HepG2 (cell line): ENCODE measurements around the gene DUS2. TPM values are rescaled to one million over a fixed set of nuclear protein-coding genes. Genes with fewer than 3 reads are reported as not detected.

Source experiments
- JUNB ChIP-seq: sonication (generic); formaldehyde crosslinking; IDR thresholded peaks from 2 replicates; pipeline ENCODE4 v1.8.0; 2022; ENCODE audit warnings: missing genetic modification reagents, mild to moderate bottlenecking, borderline replicate concordance
- SETDB1 ChIP-seq: sonication (generic); formaldehyde crosslinking; IDR thresholded peaks from 2 replicates; pipeline ENCODE4 v1.5.1; 2020; ENCODE audit warnings: missing genetic modification reagents, mild to moderate bottlenecking, borderline replicate concordance
- YEATS4 ChIP-seq: sonication (generic); formaldehyde crosslinking; IDR thresholded peaks from 2 replicates; pipeline ENCODE4 v1.4.0; 2020; ENCODE audit warnings: missing genetic modification reagents, borderline replicate concordance
- ZNF350 ChIP-seq: sonication (generic); formaldehyde crosslinking; IDR thresholded peaks from 2 replicates; pipeline ENCODE4 v1.4.0; 2020; ENCODE audit warnings: mild to moderate bottlenecking, low read depth, missing genetic modification reagents, borderline replicate concordance
- ZSCAN9 ChIP-seq: IDR thresholded peaks from 2 replicates; pipeline ENCODE4 v1.6.1; 2016; ENCODE audit warnings: borderline replicate concordance
- polyA plus RNA-seq, 8 experiments: library from polyadenylated mRNA; depleted of rRNA in 3 of 8; stranded (reverse) in 7 of 8; unstranded in 1 of 8; fragments of >200 nt; fragmentation: Illumina TruSeq in 4 of 8; extraction: Trizol in 4 of 8; gene quantifications; 2 replicates each; pipeline versions ENCODE4 v1.2.1 to v1.2.3, GENCODE V29; 2011 to 2016; ENCODE audit warnings: low read depth in 4 of 8, missing spikeins in 1 of 8, mixed read lengths in 1 of 8; ENCODE audit not compliant: insufficient read depth in 1 of 8
- total RNA-seq, 5 experiments: library from RNA; depleted of rRNA; stranded (reverse); fragments of >200 nt; fragmentation: Illumina TruSeq; extraction: Trizol; gene quantifications; 2 replicates each; pipeline ENCODE4 v1.2.3, GENCODE V29; 2016; ENCODE audit warnings: low read depth in 1 of 5
- TF ChIP-seq, protein P1 (sequence below): sonication (generic); formaldehyde crosslinking; IDR thresholded peaks from 2 replicates; pipeline ENCODE4 v1.4.0; 2020; ENCODE audit warnings: mild to moderate bottlenecking, missing genetic modification reagents
- TF ChIP-seq, protein P2 (sequence below): sonication (generic); formaldehyde crosslinking; IDR thresholded peaks from 2 replicates; pipeline ENCODE4 v1.4.0; 2020; ENCODE audit warnings: missing genetic modification reagents, mild to moderate bottlenecking, borderline replicate concordance
- TF ChIP-seq, protein P3 (sequence below): IDR thresholded peaks from 2 replicates; pipeline ENCODE4 v1.6.1; 2016; ENCODE audit warnings: missing genetic modification reagents, missing compliant biosample characterization
- TF ChIP-seq, protein P4 (sequence below): sonication (generic); formaldehyde crosslinking; conservative IDR thresholded peaks from 2 replicates; pipeline ENCODE4 v1.4.0; 2020; ENCODE audit warnings: mild to moderate bottlenecking, missing genetic modification reagents, moderate library complexity

DUS2 gene
- total and polyA plus RNA-seq, 2 of the 13 experiments (the other 11 are each of a cell fraction or from before 2014, with no cell fraction given) = 17.8 to 25.1 TPM

DNA sequence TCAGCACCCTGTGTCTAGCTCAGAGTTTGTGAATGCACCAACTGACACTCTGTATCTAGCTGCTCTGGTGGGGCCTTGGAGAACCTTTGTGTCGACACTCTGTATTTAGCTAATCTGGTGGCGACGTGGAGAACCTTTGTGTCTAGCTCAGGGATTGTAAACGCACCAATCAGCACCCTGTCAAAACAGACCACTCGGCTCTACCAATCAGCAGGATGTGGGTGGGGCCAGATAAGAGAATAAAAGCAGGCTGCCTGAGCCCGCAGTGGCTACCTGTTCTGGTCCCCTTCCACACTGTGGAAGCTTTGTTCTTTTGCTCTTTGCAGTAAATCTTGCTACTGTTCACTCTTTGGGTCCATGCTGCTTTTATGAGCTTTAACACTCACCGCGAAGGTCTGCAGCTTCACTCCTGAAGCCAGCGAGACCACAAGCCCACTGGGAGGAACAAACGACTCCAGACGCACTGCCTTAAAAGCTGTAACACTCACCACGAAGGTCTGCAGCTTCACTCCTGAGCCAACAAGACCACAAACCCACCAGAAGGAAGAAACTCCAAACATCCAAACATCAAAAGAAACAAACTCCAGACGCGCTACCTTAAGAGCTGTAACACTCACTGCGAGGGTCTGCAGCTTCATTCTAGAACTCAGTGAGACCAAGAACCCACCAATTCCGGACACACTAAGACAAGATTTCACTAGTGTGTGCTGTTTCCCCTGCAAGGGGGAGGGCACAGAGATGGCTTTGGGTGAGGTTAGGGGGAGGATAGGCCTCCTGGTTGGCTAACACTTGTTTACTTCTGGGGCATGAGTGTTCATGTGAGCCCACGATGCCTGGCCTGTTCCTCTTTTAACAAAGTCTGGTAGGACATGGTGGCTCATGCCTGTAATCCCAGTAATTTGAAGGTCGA, 24.1 kb upstream of the DUS2 start, which contains the start of gene DPEP2 (continued):
- TF ChIP-seq, protein P1, sequence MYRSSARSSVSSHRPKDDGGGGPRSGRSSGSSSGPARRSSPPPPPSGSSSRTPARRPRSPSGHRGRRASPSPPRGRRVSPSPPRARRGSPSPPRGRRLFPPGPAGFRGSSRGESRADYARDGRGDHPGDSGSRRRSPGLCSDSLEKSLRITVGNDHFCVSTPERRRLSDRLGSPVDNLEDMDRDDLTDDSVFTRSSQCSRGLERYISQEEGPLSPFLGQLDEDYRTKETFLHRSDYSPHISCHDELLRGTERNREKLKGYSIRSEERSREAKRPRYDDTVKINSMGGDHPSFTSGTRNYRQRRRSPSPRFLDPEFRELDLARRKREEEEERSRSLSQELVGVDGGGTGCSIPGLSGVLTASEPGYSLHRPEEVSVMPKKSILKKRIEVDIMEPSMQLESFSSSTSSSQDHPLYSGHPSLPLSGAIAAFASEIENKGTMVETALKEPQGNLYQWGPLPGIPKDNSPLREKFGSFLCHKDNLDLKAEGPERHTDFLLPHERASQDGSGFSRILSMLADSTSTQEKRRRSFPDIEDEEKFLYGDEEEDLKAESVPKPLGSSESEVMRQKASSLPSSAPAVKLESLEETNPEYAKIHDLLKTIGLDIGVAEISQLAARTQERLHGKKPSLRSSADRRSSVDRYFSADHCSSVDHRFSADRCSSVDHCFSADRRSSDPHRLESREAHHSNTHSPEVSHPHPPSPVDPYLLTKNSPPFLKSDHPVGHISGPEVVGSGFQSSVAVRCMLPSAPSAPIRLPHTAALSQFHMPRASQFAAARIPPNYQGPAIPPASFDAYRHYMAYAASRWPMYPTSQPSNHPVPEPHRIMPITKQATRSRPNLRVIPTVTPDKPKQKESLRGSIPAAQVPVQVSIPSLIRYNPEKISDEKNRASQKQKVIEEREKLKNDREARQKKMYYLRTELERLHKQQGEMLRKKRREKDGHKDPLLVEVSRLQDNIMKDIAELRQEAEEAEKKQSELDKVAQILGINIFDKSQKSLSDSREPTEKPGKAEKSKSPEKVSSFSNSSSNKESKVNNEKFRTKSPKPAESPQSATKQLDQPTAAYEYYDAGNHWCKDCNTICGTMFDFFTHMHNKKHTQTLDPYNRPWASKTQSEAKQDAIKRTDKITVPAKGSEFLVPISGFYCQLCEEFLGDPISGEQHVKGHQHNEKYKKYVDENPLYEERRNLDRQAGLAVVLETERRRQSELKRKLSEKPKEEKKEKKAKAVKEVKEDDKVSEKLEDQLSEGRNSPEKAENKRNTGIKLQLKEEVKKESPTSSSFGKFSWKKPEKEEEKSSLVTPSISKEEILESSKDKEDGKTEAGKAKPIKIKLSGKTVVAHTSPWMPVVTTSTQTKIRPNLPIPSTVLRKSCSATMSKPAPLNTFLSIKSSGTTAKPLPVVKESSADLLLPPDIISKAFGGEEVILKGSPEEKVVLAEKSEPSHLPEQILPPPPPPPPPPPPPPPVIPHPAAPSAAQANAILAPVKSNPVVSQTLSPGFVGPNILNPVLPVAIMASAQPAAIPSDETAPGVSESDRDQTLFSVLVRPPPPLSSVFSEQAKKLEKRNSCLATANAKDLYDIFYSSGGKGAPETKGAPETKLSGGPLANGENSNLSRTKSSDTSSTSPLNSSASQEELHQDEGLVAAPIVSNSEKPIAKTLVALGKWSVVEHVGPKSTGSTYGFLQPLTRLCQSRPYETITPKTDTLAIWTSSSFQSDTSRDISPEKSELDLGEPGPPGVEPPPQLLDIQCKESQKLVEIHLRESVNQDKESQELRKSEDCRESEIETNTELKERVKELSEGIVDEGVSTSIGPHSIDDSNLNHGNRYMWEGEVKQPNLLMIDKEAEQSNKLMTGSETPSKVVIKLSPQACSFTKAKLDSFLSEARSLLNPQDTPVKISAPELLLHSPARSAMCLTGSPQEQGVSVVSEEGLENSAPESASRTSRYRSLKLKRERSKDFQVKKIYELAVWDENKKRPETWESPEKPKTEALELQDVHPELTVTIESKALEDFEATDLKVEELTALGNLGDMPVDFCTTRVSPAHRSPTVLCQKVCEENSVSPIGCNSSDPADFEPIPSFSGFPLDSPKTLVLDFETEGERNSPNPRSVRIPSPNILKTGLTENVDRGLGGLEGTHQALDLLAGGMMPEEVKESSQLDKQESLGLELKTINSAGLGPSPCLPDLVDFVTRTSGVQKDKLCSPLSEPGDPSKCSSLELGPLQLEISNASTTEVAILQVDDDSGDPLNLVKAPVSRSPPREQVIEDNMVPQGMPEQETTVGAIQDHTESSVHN (CRISPR knock-in tag) = 0 out of 2 replicates have a peak, but pooled peaks have one; percentile 31
- peak; percentile 68; the same call in 1 of the 2 replicates for TF ChIP-seq ZSCAN9
- peak; percentile 47; the same call in 1 of the 2 replicates for TF ChIP-seq ZNF350 (CRISPR knock-in tag)
- TF ChIP-seq, protein P2, sequence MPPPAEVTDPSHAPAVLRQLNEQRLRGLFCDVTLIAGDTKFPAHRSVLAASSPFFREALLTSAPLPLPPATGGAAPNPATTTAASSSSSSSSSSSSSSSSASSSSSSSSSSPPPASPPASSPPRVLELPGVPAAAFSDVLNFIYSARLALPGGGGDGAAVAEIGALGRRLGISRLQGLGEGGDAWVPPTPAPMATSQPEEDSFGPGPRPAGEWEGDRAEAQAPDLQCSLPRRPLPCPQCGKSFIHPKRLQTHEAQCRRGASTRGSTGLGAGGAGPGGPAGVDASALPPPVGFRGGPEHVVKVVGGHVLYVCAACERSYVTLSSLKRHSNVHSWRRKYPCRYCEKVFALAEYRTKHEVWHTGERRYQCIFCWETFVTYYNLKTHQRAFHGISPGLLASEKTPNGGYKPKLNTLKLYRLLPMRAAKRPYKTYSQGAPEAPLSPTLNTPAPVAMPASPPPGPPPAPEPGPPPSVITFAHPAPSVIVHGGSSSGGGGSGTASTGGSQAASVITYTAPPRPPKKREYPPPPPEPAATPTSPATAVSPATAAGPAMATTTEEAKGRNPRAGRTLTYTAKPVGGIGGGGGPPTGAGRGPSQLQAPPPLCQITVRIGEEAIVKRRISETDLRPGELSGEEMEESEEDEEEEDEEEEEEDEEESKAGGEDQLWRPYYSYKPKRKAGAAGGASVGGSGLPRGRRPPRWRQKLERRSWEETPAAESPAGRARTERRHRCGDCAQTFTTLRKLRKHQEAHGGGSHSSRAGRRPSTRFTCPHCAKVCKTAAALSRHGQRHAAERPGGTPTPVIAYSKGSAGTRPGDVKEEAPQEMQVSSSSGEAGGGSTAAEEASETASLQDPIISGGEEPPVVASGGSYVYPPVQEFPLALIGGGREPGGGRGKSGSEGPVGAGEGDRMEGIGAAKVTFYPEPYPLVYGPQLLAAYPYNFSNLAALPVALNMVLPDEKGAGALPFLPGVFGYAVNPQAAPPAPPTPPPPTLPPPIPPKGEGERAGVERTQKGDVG (CRISPR knock-in tag) = peak; percentile 57; the same call in 1 of the 2 replicates
- peak; percentile 24; the same call in 1 of the 2 replicates for TF ChIP-seq YEATS4
- TF ChIP-seq, protein P3, sequence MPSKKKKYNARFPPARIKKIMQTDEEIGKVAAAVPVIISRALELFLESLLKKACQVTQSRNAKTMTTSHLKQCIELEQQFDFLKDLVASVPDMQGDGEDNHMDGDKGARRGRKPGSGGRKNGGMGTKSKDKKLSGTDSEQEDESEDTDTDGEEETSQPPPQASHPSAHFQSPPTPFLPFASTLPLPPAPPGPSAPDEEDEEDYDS = peak; percentile 84
- TF ChIP-seq, protein P4, sequence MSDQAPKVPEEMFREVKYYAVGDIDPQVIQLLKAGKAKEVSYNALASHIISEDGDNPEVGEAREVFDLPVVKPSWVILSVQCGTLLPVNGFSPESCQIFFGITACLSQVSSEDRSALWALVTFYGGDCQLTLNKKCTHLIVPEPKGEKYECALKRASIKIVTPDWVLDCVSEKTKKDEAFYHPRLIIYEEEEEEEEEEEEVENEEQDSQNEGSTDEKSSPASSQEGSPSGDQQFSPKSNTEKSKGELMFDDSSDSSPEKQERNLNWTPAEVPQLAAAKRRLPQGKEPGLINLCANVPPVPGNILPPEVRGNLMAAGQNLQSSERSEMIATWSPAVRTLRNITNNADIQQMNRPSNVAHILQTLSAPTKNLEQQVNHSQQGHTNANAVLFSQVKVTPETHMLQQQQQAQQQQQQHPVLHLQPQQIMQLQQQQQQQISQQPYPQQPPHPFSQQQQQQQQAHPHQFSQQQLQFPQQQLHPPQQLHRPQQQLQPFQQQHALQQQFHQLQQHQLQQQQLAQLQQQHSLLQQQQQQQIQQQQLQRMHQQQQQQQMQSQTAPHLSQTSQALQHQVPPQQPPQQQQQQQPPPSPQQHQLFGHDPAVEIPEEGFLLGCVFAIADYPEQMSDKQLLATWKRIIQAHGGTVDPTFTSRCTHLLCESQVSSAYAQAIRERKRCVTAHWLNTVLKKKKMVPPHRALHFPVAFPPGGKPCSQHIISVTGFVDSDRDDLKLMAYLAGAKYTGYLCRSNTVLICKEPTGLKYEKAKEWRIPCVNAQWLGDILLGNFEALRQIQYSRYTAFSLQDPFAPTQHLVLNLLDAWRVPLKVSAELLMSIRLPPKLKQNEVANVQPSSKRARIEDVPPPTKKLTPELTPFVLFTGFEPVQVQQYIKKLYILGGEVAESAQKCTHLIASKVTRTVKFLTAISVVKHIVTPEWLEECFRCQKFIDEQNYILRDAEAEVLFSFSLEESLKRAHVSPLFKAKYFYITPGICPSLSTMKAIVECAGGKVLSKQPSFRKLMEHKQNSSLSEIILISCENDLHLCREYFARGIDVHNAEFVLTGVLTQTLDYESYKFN (CRISPR knock-in tag) = 0 out of 2 replicates have a peak, but pooled peaks have one; percentile 5
- peak; percentile 13; the same call in 1 of the 2 replicates for TF ChIP-seq SETDB1 (CRISPR knock-in tag)
- peak; percentile 38; the same call in 1 of the 2 replicates for TF ChIP-seq JUNB
